Activated T-cell treated with anti-CD3 and anti-CD28 coated beads for 48 hours (primary cell): ENCODE measurements around the gene RPS6KA5.
"Not testable (repeated sequence)": the region's sequence is repeated elsewhere in the genome, so short reads cannot be mapped to it uniquely, and the experiment has no call there.

Source experiments
- DNase-seq: peaks from one replicate; pipeline ENCODE4 v3.0.0-alpha.2; 2020; ENCODE audit warnings: low read depth

Gene RPS6KA5

GRCh38 chr14:91060351-91061055 lies at the start of gene RPS6KA5:
TSS of gene RPS6KA5 (minus strand) at chr14:91060641. CDS start at chr14:91060434, 207 bp downstream.
- DNase-seq, result peak; percentile 100

- DNase-seq, result no peak
Measured at GRCh38 chr14:91108941-91109611, 48.6 kb upstream of the RPS6KA5 start.

- DNase-seq, result no peak
Measured at GRCh38 chr14:91103116-91103515, 42.7 kb upstream of the RPS6KA5 start.

- no peak for DNase-seq
Measured at GRCh38 chr14:91100102-91100501, 39.7 kb upstream of the RPS6KA5 start.

- DNase-seq, result no peak
Measured at GRCh38 chr14:91098591-91098990, 38.1 kb upstream of the RPS6KA5 start.

- DNase-seq, result not testable (repeated sequence)
Measured at GRCh38 chr14:91097657-91098056, 37.2 kb upstream of the RPS6KA5 start.

GRCh38 chr14:91095178-91095577 lies 34.7 kb upstream of the RPS6KA5 start:
- DNase-seq, result no peak

GRCh38 chr14:91094772-91095171 lies 34.3 kb upstream of the RPS6KA5 start:
- DNase-seq, result no peak

- DNase-seq, result not testable (repeated sequence)
Measured at GRCh38 chr14:91093743-91094472, 33.5 kb upstream of the RPS6KA5 start.

- DNase-seq, result no peak
Measured at GRCh38 chr14:91092073-91092472, 31.6 kb upstream of the RPS6KA5 start.

GRCh38 chr14:91090743-91091142 lies 30.3 kb upstream of the RPS6KA5 start:
- no peak for DNase-seq

GRCh38 chr14:91089958-91090535 lies 29.6 kb upstream of the RPS6KA5 start:
- DNase-seq, result no peak

GRCh38 chr14:91088585-91089235 lies 28.3 kb upstream of the RPS6KA5 start:
- DNase-seq, result no peak

- not testable (repeated sequence) for DNase-seq
Measured at GRCh38 chr14:91087470-91087869, 27.0 kb upstream of the RPS6KA5 start.

GRCh38 chr14:91084516-91084915 lies 24.1 kb upstream of the RPS6KA5 start:
- no peak for DNase-seq

GRCh38 chr14:91082282-91082681 lies 21.8 kb upstream of the RPS6KA5 start:
- no peak for DNase-seq

- DNase-seq, result no peak
Measured at GRCh38 chr14:91080071-91080470, 19.6 kb upstream of the RPS6KA5 start.

- DNase-seq, result peak; percentile 24
Measured at GRCh38 chr14:91078095-91078737, 17.8 kb upstream of the RPS6KA5 start.

GRCh38 chr14:91075553-91075952 lies 15.1 kb upstream of the RPS6KA5 start:
- DNase-seq, result no peak

- DNase-seq, result no peak
Measured at GRCh38 chr14:91070572-91070971, 10.1 kb upstream of the RPS6KA5 start.

GRCh38 chr14:91068642-91069041 lies 8.2 kb upstream of the RPS6KA5 start:
- no peak for DNase-seq

GRCh38 chr14:91067186-91067585 lies 6.7 kb upstream of the RPS6KA5 start:
- no peak for DNase-seq
